Right atrium auricular region (tissue), 2 donors: ENCODE results near the gene FHL3. TPM values are rescaled to one million over a fixed set of nuclear protein-coding genes. Genes with fewer than 3 reads are reported as not detected.

Experiments
- DNase-seq: peaks from one replicate; pipeline ENCODE4 v3.0.0-alpha.2; 2019; ENCODE audit warnings: low spot score
- H3K27ac ChIP-seq, 2 donors: fragments of 200-600 bp; sonication (generic); 1 replicate in 1 of 2; 2 replicates in 1 of 2; pipeline ENCODE4 v1.5.1; 2016 to 2019
- H3K27me3 ChIP-seq, 2 donors: fragments of 200-600 bp; sonication (generic); one replicate each; pipeline versions ENCODE4 v1.5.1 to v1.6.0; 2017 to 2019
- H3K36me3 ChIP-seq: fragments of 200-600 bp; sonication (generic); one replicate; pipeline ENCODE4 v1.5.1; 2016
- H3K4me1 ChIP-seq, 2 donors: fragments of 200-600 bp; sonication (generic); one replicate each; pipeline versions ENCODE4 v1.5.1 to v1.6.0; 2017 to 2019
- H3K4me3 ChIP-seq, 2 donors: fragments of 200-600 bp; sonication (generic); 1 replicate in 1 of 2; 2 replicates in 1 of 2; pipeline ENCODE4 v1.5.1; 2017 to 2019; ENCODE audit warnings: mild to moderate bottlenecking in 1 of 2, moderate library complexity in 1 of 2
- H3K9me3 ChIP-seq, 2 donors: fragments of 200-600 bp; sonication (generic); one replicate each; pipeline ENCODE4 v1.5.1; 2019
- total RNA-seq, 2 donors: library from RNA; depleted of rRNA; stranded (reverse); fragments of >200 nt; gene quantifications; one replicate each; pipeline ENCODE4 v1.1.0, GENCODE V29; 2016
- TF ChIP-seq, protein P1 (sequence below), 2 donors: fragments of 200-600 bp; sonication (generic); IDR thresholded peaks; one replicate each; pipeline ENCODE4 v1.5.1; 2019; ENCODE audit warnings: antibody characterized with exemption in 2 of 2

FHL3 gene, protein sequence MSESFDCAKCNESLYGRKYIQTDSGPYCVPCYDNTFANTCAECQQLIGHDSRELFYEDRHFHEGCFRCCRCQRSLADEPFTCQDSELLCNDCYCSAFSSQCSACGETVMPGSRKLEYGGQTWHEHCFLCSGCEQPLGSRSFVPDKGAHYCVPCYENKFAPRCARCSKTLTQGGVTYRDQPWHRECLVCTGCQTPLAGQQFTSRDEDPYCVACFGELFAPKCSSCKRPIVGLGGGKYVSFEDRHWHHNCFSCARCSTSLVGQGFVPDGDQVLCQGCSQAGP
- total RNA-seq = 10 to 100 TPM in 1 of 2 donors, 1 to 10 TPM in 1; 8.0 to 16.0 TPM

GRCh38 chr1:38005195-38006007 lies at the start of gene FHL3:
Gene FHL3 (minus strand): TSS chr1:38005514. CDS start chr1:37999412, 6,102 bp downstream.
- no peaks in the 10 kb centered on the region for H3K9me3 ChIP-seq
- H3K4me1 ChIP-seq = peaks cover 0 to 53% of the 10 kb centered on the region in 2 donors
- H3K36me3 ChIP-seq = no peaks in the 10 kb centered on the region
- H3K27me3 ChIP-seq = no peaks in the 10 kb centered on the region
- peak; percentile 58 for DNase-seq
- H3K4me3 ChIP-seq = peak within 1 kb of the TSS; percentile 61 to 69
- TF ChIP-seq, protein P1, sequence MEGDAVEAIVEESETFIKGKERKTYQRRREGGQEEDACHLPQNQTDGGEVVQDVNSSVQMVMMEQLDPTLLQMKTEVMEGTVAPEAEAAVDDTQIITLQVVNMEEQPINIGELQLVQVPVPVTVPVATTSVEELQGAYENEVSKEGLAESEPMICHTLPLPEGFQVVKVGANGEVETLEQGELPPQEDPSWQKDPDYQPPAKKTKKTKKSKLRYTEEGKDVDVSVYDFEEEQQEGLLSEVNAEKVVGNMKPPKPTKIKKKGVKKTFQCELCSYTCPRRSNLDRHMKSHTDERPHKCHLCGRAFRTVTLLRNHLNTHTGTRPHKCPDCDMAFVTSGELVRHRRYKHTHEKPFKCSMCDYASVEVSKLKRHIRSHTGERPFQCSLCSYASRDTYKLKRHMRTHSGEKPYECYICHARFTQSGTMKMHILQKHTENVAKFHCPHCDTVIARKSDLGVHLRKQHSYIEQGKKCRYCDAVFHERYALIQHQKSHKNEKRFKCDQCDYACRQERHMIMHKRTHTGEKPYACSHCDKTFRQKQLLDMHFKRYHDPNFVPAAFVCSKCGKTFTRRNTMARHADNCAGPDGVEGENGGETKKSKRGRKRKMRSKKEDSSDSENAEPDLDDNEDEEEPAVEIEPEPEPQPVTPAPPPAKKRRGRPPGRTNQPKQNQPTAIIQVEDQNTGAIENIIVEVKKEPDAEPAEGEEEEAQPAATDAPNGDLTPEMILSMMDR (IDR thresholded peaks at IDR 0.05) = no peak
- H3K27ac ChIP-seq = peak within 1 kb of the TSS; percentile 75 to 80

DNA sequence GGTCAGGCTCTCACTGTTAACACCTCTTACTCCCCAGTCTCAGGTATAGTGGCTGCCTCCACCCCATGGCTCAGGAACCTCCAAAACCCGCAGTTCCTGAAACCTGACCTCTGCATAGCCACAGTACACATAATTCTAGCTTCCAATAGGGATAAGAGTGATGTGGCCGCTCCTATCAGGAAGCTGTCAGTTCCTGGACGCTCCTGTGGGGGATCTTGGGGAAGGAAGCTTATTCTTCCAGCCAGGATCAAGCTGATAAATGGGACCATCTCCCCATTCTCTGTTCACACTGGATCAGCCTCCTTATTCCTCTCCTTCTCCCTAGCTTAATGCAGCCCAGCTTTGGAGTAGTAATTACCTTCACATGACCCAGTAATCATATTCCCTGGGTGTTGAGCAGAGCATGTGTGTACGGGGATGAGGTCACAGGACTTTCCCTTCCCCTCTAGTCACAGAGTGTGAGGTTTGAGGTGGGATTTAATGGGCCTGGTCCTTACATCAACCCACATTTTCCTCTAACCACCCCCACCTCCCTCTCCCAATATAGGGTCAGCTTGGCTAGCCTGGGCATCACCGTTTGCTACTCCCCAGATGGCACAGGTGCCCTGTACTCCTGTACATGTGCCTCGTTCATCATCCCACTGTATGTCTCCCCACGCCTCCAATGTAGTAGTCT lies 48.2 kb upstream of the FHL3 start:
- H3K4me3 ChIP-seq = no peak overlapping the region
- no peak overlapping the region for H3K27ac ChIP-seq
- no peaks in the 10 kb centered on the region for H3K27me3 ChIP-seq

GRCh38 chr1:38052750-38053415 lies 47.6 kb upstream of the FHL3 start:
- Histone ChIP-seq H3K27ac (no peak overlapping the region), H3K4me3 (no peak overlapping the region), H3K9me3 (no peaks in the 10 kb centered on the region), H3K27me3 (no peaks in the 10 kb centered on the region), H3K4me1 (peaks cover 0 to 2% of the 10 kb centered on the region in 2 donors), H3K36me3 (no peaks in the 10 kb centered on the region)
- TF ChIP-seq, protein P1 (IDR thresholded peaks at IDR 0.05) = no peak
- no peak for DNase-seq

More for the DNA sequence above, 48.2 kb upstream of the FHL3 start:
- no peak for DNase-seq
- H3K9me3 ChIP-seq = no peaks in the 10 kb centered on the region
- H3K36me3 ChIP-seq = no peaks in the 10 kb centered on the region
- H3K4me1 ChIP-seq = no peaks in the 10 kb centered on the region
- TF ChIP-seq, protein P1 (IDR thresholded peaks at IDR 0.05) = no peak

- H3K4me1 ChIP-seq = peaks cover 0 to 9% of the 10 kb centered on the region in 2 donors
- H3K27ac ChIP-seq = no peak overlapping the region
- H3K36me3 ChIP-seq = no peaks in the 10 kb centered on the region
- no peak overlapping the region for H3K4me3 ChIP-seq
- TF ChIP-seq, protein P1 (IDR thresholded peaks at IDR 0.05) = no peak
- H3K27me3 ChIP-seq = no peaks in the 10 kb centered on the region
- DNase-seq = no peak
- H3K9me3 ChIP-seq = no peaks in the 10 kb centered on the region
Measured at GRCh38 chr1:38051079-38051543, 45.8 kb upstream of the FHL3 start.

- TF ChIP-seq, protein P1 (IDR thresholded peaks at IDR 0.05) = no peak
- Histone ChIP-seq H3K9me3 (no peaks in the 10 kb centered on the region), H3K27ac (no peak overlapping the region), H3K27me3 (peaks cover 0 to 3% of the 10 kb centered on the region in 2 donors), H3K36me3 (no peaks in the 10 kb centered on the region), H3K4me3 (no peak overlapping the region), H3K4me1 (peaks cover 0 to 12% of the 10 kb centered on the region in 2 donors)
- no peak for DNase-seq
Measured at GRCh38 chr1:38050397-38051078, 45.2 kb upstream of the FHL3 start.
